ENCODE data around the gene KLHDC7A.

GRCh38 chr1:18527514-18527913 lies 46.8 kb downstream of the KLHDC7A start:
- TF ChIP-seq EZH2 (IDR thresholded peaks at IDR 0.05; ENCODE audit: borderline replicate concordance, low read depth, low read length, severe bottlenecking) = no peak
- TF ChIP-seq CTCF (IDR thresholded peaks at IDR 0.05; ENCODE audit: extremely low read depth in 1 of 2, insufficient read depth in 1 of 2, low read depth in 1 of 2, low read length in 2 of 2) = no peak
- TF ChIP-seq POLR2A (IDR thresholded peaks at IDR 0.05; ENCODE audit: low read depth, low read length) = no peak
- no peak for TF ChIP-seq MYC (IDR thresholded peaks at IDR 0.05; ENCODE audit: low read depth, low read length)

Data from endothelial cell of umbilical vein (primary cell).